Activated T-helper 17 cell treated with anti-CD3 and anti-CD28 coated beads, Interleukin-2, amount 50 U/mL, for 72 hours (primary cell): ENCODE data around the gene CALD1. TPM values are rescaled to one million over a fixed set of nuclear protein-coding genes. Genes with fewer than 3 reads are reported as not detected.
A peak's percentile ranks its signal among the peaks of the same experiment; 100 is the strongest.

Source experiments
- ATAC-seq: fragments of 150-1000 bp; cut with Tn5 transposase; replicated peaks from 2 replicates; pipeline ENCODE4 v1.10.0; 2021; ENCODE audit warnings: mild to moderate bottlenecking, moderate library complexity
- H3K27ac Mint-ChIP-seq: one replicate; pipeline ENCODE4 v1.8.0; 2022; ENCODE audit warnings: mixed read lengths
- H3K27me3 Mint-ChIP-seq: one replicate; pipeline ENCODE4 v1.8.0; 2022; ENCODE audit warnings: mixed read lengths
- H3K36me3 Mint-ChIP-seq: one replicate; pipeline ENCODE4 v1.8.0; 2022; ENCODE audit warnings: low read depth, mild to moderate bottlenecking, mixed read lengths
- H3K4me1 Mint-ChIP-seq: one replicate; pipeline ENCODE4 v1.8.0; 2022; ENCODE audit warnings: mixed read lengths
- H3K4me3 Mint-ChIP-seq: one replicate; pipeline ENCODE4 v1.8.0; 2022; ENCODE audit warnings: mild to moderate bottlenecking, mixed read lengths
- H3K9me3 Mint-ChIP-seq: one replicate; pipeline ENCODE4 v1.8.0; 2022; ENCODE audit warnings: mixed read lengths
- total RNA-seq, 2 donors: library from RNA; stranded (reverse); gene quantifications; one replicate each; pipeline ENCODE4 v1.2.3, GENCODE V29; 2022

Gene CALD1
- 10 to 100 TPM in 1 of 2 donors, 1 to 10 TPM in 1; 4.0 to 27.2 TPM for total RNA-seq

GRCh38 chr7:134778941-134779740, at the start of gene CALD1:
Gene CALD1 (plus strand): TSS chr7:134779634. CDS start chr7:134867734, 88,100 bp downstream.
- Mint-ChIP-seq H3K4me1 (no peaks in the 10 kb centered on the region), H3K4me3 (no peak within 1 kb of the TSS), H3K9me3 (no peaks in the 10 kb centered on the region), H3K27me3 (peaks cover 8% of the 10 kb centered on the region), H3K27ac (no peak within 1 kb of the TSS), H3K36me3 (no peaks in the 10 kb centered on the region)
- ATAC-seq = no peak

DNA sequence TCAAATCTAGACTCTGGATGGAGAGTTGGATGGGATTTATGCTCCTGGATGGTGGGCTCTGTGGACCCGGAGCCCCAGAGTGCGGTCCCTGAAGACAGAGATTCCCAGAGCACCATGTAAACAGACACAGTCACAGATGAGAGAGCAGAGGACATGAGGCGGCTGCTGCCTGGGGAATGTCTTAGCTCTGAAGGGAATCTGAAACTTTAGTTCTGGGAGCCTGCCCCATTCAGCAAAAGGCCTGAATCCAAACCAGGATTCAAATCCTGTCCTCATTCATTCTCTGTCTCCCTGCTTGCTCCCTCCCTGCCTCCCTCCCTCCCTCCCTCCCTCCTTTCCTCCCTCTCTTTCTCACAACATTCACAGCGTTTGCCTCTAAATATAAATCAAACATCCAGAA, 49.5 kb upstream of the CALD1 start:
- peaks cover 2% of the 10 kb centered on the region for H3K27me3 Mint-ChIP-seq
- peaks cover 19% of the 10 kb centered on the region for H3K4me1 Mint-ChIP-seq

GRCh38 chr7:134730411-134730829, 49.0 kb upstream of the CALD1 start:
- peaks cover 8% of the 10 kb centered on the region for H3K9me3 Mint-ChIP-seq
- peaks cover 20% of the 10 kb centered on the region for H3K4me1 Mint-ChIP-seq
- H3K27ac Mint-ChIP-seq = peak overlapping the region; percentile 58
- H3K36me3 Mint-ChIP-seq = no peaks in the 10 kb centered on the region
- H3K27me3 Mint-ChIP-seq = peaks cover 4% of the 10 kb centered on the region
- ATAC-seq = no peak
- H3K4me3 Mint-ChIP-seq = peak overlapping the region; percentile 48

More for the DNA sequence above, 49.5 kb upstream of the CALD1 start:
- Mint-ChIP-seq H3K9me3 (peaks cover 8% of the 10 kb centered on the region), H3K27ac (no peak overlapping the region), H3K4me3 (no peak overlapping the region), H3K36me3 (no peaks in the 10 kb centered on the region)
- ATAC-seq = no peak

- peak overlapping the region; percentile 48 for H3K4me3 Mint-ChIP-seq
- peaks cover 8% of the 10 kb centered on the region for H3K9me3 Mint-ChIP-seq
- ATAC-seq = peak; percentile 83
- peaks cover 31% of the 10 kb centered on the region for H3K4me1 Mint-ChIP-seq
- H3K36me3 Mint-ChIP-seq = no peaks in the 10 kb centered on the region
- peak overlapping the region; percentile 58 for H3K27ac Mint-ChIP-seq
- H3K27me3 Mint-ChIP-seq = peaks cover 7% of the 10 kb centered on the region
Measured at GRCh38 chr7:134731616-134732015, 47.8 kb upstream of the CALD1 start.

- ATAC-seq = no peak
- Mint-ChIP-seq H3K27ac (no peak overlapping the region), H3K4me3 (no peak overlapping the region), H3K9me3 (peaks cover 8% of the 10 kb centered on the region), H3K36me3 (peaks cover 4% of the 10 kb centered on the region), H3K4me1 (peaks cover 36% of the 10 kb centered on the region), H3K27me3 (peaks cover 7% of the 10 kb centered on the region)
Measured at GRCh38 chr7:134732728-134733127, 46.7 kb upstream of the CALD1 start.

DNA sequence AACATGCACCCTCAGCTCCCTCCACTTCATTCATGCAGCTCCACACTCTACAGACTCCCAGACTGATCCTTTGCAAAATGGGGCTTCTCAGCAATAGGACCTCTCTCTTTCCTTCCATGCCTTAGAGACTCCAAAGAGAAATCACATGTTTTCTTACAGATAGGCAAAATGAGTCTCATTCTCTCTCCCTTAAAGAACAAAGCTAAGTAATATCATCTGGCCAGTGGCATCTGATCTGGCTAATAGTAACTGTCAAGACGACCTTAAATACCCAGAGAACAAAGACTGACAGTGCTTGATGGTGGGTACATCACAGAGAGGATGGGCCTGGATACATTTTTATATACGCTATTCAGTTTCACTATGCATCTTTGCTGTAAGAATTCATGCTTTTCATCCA, 43.1 kb upstream of the CALD1 start:
- H3K36me3 Mint-ChIP-seq = peaks cover 16% of the 10 kb centered on the region
- H3K27ac Mint-ChIP-seq = peak overlapping the region; percentile 50
- no peak overlapping the region for H3K4me3 Mint-ChIP-seq
- H3K27me3 Mint-ChIP-seq = peaks cover 13% of the 10 kb centered on the region
- ATAC-seq = no peak
- H3K9me3 Mint-ChIP-seq = peaks cover 4% of the 10 kb centered on the region
- peaks cover 40% of the 10 kb centered on the region for H3K4me1 Mint-ChIP-seq

- Mint-ChIP-seq H3K27me3 (peaks cover 13% of the 10 kb centered on the region), H3K4me3 (peak overlapping the region; percentile 58)
Measured at GRCh38 chr7:134737566-134738345, 41.7 kb upstream of the CALD1 start.

DNA sequence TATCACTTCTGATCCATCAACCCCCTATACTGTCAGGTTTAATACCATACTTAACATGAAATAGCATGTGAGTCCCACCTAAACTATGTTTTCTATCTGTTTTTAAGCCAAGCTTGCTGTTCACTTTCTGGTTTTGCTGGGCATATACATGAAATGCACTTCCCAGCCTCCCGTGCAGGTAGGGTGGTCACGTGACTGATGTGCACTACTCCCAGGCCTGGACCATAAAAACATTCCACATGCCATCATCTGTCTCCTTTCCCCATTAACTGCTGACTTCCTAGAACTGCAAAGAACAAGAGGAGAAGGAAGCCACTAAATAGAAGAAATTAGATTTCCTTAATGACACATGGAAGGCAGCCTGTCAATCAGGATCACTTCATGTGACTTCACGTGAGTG, 40.1 kb upstream of the CALD1 start:
- no peak for ATAC-seq
- peaks cover 13% of the 10 kb centered on the region for H3K27me3 Mint-ChIP-seq
- peaks cover 33% of the 10 kb centered on the region for H3K4me1 Mint-ChIP-seq
- peaks cover 4% of the 10 kb centered on the region for H3K9me3 Mint-ChIP-seq
- peak overlapping the region; percentile 35 for H3K27ac Mint-ChIP-seq
- peaks cover 16% of the 10 kb centered on the region for H3K36me3 Mint-ChIP-seq
- no peak overlapping the region for H3K4me3 Mint-ChIP-seq

More at GRCh38 chr7:134737566-134738345, 41.7 kb upstream of the CALD1 start:
- H3K36me3 Mint-ChIP-seq = peaks cover 16% of the 10 kb centered on the region
- ATAC-seq = peak; percentile 98
- peaks cover 4% of the 10 kb centered on the region for H3K9me3 Mint-ChIP-seq
- H3K4me1 Mint-ChIP-seq = peaks cover 33% of the 10 kb centered on the region
- H3K27ac Mint-ChIP-seq = peak overlapping the region; percentile 89

- no peaks in the 10 kb centered on the region for H3K9me3 Mint-ChIP-seq
Measured at GRCh38 chr7:134740376-134740775, 39.1 kb upstream of the CALD1 start.

DNA sequence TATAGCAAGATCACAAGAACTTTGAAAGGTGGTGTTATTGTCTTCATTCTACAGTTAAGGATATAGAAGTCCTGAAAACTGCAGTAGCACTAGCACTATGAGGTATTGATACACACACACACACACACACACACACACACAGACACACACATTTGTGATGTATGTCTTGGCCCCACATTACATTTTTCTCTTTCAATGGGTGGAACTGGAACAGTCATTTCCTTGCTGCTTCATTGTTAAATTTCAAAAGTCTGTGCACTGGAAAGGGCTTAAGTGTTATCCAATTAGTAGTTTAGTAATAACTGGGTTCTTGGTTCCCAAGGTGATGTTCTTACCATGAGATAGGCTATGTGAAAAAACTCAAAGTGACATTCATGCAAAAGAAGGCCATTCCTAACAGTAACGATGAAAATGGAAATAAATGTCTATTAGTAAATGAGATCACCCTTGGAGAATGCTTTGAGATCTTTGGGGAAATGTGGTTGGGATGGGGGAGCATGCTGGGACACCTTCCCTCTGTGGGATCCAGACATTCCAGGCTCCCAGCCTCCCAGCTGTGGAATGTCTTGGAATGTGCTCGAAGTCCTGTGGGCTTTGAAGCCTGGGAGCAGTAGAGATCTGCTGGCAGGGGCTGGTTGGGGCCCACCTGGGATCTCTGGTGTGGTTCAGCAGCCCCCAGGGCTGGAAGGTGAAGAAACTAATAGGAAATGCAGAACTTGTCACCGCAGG, 37.4 kb upstream of the CALD1 start:
- no peaks in the 10 kb centered on the region for H3K9me3 Mint-ChIP-seq
- no peak for ATAC-seq
- peaks cover 16% of the 10 kb centered on the region for H3K36me3 Mint-ChIP-seq
- H3K27me3 Mint-ChIP-seq = peaks cover 10% of the 10 kb centered on the region
- no peak overlapping the region for H3K27ac Mint-ChIP-seq
- no peak overlapping the region for H3K4me3 Mint-ChIP-seq
- peaks cover 16% of the 10 kb centered on the region for H3K4me1 Mint-ChIP-seq

More at GRCh38 chr7:134740376-134740775, 39.1 kb upstream of the CALD1 start:
- H3K4me3 Mint-ChIP-seq = no peak overlapping the region
- peaks cover 27% of the 10 kb centered on the region for H3K4me1 Mint-ChIP-seq
- H3K27ac Mint-ChIP-seq = no peak overlapping the region
- no peak for ATAC-seq
- H3K27me3 Mint-ChIP-seq = peaks cover 13% of the 10 kb centered on the region
- peaks cover 16% of the 10 kb centered on the region for H3K36me3 Mint-ChIP-seq

GRCh38 chr7:134742688-134743350, 36.6 kb upstream of the CALD1 start:
- ATAC-seq = no peak
- peaks cover 12% of the 10 kb centered on the region for H3K36me3 Mint-ChIP-seq
- no peaks in the 10 kb centered on the region for H3K9me3 Mint-ChIP-seq
- H3K4me1 Mint-ChIP-seq = peaks cover 11% of the 10 kb centered on the region
- peaks cover 10% of the 10 kb centered on the region for H3K27me3 Mint-ChIP-seq
- no peak overlapping the region for H3K27ac Mint-ChIP-seq
- no peak overlapping the region for H3K4me3 Mint-ChIP-seq

- no peak overlapping the region for H3K27ac Mint-ChIP-seq
- H3K4me3 Mint-ChIP-seq = no peak overlapping the region
- H3K9me3 Mint-ChIP-seq = no peaks in the 10 kb centered on the region
- H3K36me3 Mint-ChIP-seq = peaks cover 8% of the 10 kb centered on the region
- peaks cover 10% of the 10 kb centered on the region for H3K27me3 Mint-ChIP-seq
- ATAC-seq = no peak
- peaks cover 4% of the 10 kb centered on the region for H3K4me1 Mint-ChIP-seq
Measured at GRCh38 chr7:134744569-134744968, 34.9 kb upstream of the CALD1 start.

DNA sequence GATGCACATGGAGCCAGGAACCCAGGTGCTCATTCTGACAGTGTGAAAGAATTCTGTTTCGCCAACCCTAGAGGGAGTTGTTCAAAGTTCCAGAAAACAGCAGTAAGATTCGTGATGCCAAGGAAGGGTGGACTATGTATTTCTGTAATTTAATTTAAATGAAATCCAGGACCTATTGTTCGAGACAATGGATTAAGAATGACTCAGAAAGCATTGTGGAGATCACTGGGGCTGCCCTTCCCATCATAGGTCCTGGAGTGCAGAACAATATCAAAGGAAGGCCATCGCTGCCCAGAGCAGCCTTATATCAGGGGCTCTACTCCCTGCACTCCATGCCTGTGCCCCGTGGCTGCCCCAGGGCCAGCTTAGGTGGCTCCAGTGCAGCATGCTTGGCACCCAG, 32.1 kb upstream of the CALD1 start:
- H3K4me1 Mint-ChIP-seq = peaks cover 4% of the 10 kb centered on the region
- no peak overlapping the region for H3K27ac Mint-ChIP-seq
- no peaks in the 10 kb centered on the region for H3K9me3 Mint-ChIP-seq
- peaks cover 4% of the 10 kb centered on the region for H3K27me3 Mint-ChIP-seq
- H3K4me3 Mint-ChIP-seq = no peak overlapping the region
- H3K36me3 Mint-ChIP-seq = no peaks in the 10 kb centered on the region
- no peak for ATAC-seq
